Stimulated activated naive CD8-positive, alpha-beta T cell treated with anti-CD3 and anti-CD28 coated beads, Interleukin-15, amount 100 ng/mL, for 72 hours (primary cell): ENCODE results near the gene OTUB1.

Source experiments
- ATAC-seq: fragments of 150-1000 bp; cut with Tn5 transposase; 2 replicates; pipeline ENCODE4 v1.10.0; 2021; ENCODE audit warnings: mild to moderate bottlenecking, moderate library complexity
- DNase-seq, 2 donors: peaks; one replicate each; pipeline ENCODE4 v3.0.0; 2021 to 2022
- H3K27ac Mint-ChIP-seq, 2 donors: one replicate each; pipeline ENCODE4 v1.8.0; 2022; ENCODE audit warnings: mild to moderate bottlenecking in 2 of 2, mixed read lengths in 2 of 2, moderate library complexity in 2 of 2
- H3K27me3 Mint-ChIP-seq: one replicate; pipeline ENCODE4 v1.8.0; 2022; ENCODE audit warnings: mixed read lengths
- H3K4me1 Mint-ChIP-seq: one replicate; pipeline ENCODE4 v1.8.0; 2022; ENCODE audit warnings: mild to moderate bottlenecking, mixed read lengths
- H3K4me3 Mint-ChIP-seq, 2 donors: one replicate each; pipeline ENCODE4 v1.8.0; 2022; ENCODE audit warnings: mild to moderate bottlenecking in 2 of 2, mixed read lengths in 2 of 2, moderate library complexity in 1 of 2
- H3K9me3 Mint-ChIP-seq, 2 donors: one replicate each; pipeline ENCODE4 v1.8.0; 2022; ENCODE audit warnings: mixed read lengths in 2 of 2

Gene OTUB1

DNA sequence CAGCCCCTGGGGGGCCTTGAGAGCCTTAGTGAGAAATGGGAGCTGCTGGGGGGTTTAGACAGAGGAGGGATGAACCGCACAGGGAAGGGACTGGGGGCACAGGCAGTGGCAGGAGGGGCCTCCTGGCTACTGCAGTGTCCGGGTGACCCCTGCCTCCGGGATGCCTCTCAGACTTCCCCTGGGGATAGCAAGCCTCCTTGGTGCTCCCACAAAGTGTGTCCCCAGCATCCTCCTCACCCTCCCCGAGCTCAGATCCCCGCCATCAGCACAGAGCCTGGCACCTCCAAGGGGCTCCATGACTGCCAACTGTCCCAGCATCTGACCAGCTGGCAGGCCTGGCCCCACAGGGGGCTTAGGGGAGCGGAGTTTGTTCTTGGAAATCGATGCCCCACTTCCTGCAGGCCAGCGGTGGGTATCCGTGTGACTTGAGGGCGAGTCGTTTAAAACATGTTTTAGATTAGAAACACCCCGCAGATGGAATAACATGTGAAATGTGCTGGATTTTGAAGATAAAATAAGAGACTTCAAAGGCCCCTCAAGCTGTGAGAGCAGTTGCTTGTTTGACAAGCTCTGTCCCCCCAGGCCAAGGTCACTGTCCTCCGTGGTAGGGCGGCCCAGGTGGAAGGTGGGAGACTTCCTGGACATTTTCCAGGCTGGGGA is 36.0 kb downstream of the OTUB1 start:
- Mint-ChIP-seq H3K4me1 (peaks cover 6% of the 10 kb centered on the region), H3K27me3 (peaks cover 8% of the 10 kb centered on the region), H3K9me3 (no peaks in the 10 kb centered on the region), H3K4me3 (no peak overlapping the region), H3K27ac (no peak overlapping the region)
- DNase-seq (no peak), ATAC-seq (no peak)

DNA sequence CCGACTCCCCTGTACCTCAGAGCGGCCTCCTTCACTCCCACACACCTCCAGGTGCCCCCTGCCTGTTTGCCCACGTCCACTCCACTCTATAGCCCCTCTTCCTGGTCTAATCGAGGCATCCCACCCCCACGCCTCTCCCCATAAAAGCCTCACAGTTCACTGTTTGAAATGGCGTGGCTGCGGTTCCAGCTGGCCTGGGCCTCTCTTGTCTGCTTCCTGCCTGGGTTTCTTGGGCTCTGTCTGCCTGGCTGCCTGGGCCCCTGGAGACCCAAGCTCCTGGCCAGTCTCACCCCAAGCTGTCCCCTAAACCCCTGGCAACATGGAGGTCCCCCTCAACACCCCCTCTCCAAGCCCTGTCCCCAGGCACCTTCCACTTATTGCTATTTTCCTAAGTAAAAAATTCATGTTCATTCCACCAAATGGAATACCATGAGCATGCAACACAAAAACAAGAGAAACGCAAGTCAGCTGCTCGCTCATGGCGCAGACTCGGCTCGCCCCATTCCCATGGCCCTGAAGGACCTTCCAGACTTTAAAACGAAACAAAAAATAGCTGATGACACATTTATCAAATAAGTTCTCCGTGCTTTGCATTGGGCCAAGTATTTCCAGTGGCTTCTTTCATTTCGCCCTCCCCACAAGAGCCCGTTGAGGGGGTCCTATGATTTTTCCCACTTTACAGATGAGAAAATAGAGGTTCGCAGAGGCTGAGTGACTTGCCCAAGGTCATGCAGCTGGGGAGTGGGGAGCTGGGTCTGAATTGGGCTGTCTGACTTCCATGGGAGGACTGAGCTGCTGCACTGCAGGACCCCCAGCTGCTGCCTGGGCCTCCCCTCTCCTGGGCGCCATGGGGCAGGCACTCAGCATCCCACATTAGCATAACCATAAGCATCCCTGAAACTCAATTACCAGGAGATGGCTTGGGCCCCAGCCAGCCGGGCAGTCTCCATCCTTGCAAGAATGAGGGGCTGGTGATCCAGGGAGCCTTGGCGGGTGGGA is 37.8 kb downstream of the OTUB1 start:
- peaks cover 20% of the 10 kb centered on the region for H3K4me1 Mint-ChIP-seq
- no peak overlapping the region for H3K4me3 Mint-ChIP-seq
- H3K9me3 Mint-ChIP-seq: no peaks in the 10 kb centered on the region
- H3K27me3 Mint-ChIP-seq: peaks cover 19% of the 10 kb centered on the region
- no peak for DNase-seq
- no peak overlapping the region for H3K27ac Mint-ChIP-seq
- ATAC-seq: no peak

DNA sequence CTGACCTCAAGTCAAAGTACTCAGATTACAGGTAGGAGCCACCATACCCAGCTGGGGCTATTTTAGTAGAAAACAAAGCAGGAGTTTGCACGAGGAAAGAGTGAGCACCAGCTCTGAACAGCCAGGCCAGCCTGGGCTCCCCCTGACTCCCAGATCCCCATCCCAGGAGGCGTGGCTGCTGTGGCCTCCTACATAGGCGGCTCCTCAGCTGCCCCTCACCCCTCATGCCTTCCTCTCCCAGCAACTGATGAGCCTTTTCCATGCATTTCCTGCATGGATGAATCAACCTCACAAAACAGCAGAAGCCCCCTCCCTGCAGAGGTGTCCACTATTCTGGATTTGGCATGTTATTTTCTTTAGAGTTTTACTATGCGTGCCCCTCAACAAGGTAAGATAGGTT is 39.0 kb downstream of the OTUB1 start:
- ATAC-seq (no peak), DNase-seq (no peak)
- Mint-ChIP-seq H3K27me3 (peaks cover 29% of the 10 kb centered on the region), H3K9me3 (no peaks in the 10 kb centered on the region), H3K4me1 (peaks cover 20% of the 10 kb centered on the region), H3K27ac (no peak overlapping the region), H3K4me3 (no peak overlapping the region)

DNA sequence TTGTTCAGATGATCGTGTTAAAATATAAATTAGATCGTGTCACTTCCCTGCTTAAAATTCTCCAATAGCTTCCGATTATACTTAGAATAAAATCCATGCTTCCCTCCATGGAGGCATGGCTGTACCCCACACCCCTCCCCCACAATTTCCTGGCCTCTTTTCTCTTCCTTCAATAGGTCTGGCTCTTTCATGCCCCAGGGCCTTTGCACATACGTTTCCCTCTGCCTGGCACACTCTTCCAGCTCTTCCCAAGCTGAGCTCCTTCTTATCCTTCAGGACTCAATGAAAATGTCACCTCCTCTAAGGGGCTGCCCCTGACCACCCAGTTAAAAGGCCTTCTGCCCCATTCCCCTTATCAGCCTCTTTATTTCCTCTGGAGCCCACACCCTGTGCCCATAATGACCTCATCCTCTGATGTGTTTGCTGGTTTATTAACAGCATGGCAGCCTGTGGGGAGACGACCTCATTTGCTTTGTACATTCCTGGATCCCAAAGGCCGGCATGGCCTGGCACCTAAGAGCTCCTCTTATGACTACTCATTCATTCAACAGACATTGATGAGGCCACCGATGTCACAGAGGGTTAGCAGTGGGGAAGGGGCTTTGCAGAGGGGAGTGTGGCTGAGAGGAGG is 40.5 kb downstream of the OTUB1 start:
- DNase-seq (no peak), ATAC-seq (no peak)
- no peak overlapping the region for H3K4me3 Mint-ChIP-seq
- H3K27ac Mint-ChIP-seq: no peak overlapping the region
- H3K4me1 Mint-ChIP-seq: peaks cover 20% of the 10 kb centered on the region
- peaks cover 31% of the 10 kb centered on the region for H3K27me3 Mint-ChIP-seq
- H3K9me3 Mint-ChIP-seq: no peaks in the 10 kb centered on the region

DNA sequence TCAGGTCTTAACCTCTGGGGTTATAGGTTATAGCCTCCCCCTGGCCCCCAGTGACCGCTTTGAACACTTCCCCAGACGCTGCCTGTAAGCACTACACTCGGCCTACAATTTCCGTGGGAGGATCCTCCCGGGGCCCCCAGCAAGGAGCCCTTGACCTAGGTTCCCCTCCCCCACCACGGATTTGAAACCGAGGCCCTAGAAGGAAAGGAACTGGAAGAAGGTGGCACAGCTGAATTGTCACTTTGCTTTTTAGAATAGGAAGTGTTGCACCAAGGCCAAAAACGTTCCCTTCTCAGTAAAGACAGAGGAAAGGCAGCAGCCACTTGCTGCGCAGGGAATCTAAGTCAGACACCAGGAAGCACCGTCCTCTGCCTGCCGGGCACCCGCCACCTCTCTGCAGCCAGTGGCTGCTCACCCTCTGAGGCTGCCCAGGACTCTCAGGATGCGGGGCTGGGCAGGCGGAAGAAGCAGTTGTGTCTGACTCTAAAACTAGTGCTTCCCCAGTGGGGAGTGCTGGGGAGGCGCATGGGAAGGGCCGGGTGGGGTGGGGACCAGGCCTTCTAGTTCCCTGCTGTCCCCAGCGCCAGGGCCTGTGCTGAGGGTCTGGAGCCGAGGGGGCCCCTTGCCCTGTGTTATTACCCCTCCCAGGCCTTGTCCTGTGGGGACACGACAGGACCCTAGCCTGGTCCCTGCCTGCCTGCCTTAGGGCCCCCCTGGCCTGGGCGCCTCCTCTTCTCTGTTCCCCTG is 41.6 kb downstream of the OTUB1 start:
- DNase-seq: no peak
- Mint-ChIP-seq H3K9me3 (no peaks in the 10 kb centered on the region), H3K27me3 (peaks cover 36% of the 10 kb centered on the region), H3K4me1 (peaks cover 20% of the 10 kb centered on the region), H3K27ac (no peak overlapping the region), H3K4me3 (no peak overlapping the region)
- ATAC-seq: no peak

DNA sequence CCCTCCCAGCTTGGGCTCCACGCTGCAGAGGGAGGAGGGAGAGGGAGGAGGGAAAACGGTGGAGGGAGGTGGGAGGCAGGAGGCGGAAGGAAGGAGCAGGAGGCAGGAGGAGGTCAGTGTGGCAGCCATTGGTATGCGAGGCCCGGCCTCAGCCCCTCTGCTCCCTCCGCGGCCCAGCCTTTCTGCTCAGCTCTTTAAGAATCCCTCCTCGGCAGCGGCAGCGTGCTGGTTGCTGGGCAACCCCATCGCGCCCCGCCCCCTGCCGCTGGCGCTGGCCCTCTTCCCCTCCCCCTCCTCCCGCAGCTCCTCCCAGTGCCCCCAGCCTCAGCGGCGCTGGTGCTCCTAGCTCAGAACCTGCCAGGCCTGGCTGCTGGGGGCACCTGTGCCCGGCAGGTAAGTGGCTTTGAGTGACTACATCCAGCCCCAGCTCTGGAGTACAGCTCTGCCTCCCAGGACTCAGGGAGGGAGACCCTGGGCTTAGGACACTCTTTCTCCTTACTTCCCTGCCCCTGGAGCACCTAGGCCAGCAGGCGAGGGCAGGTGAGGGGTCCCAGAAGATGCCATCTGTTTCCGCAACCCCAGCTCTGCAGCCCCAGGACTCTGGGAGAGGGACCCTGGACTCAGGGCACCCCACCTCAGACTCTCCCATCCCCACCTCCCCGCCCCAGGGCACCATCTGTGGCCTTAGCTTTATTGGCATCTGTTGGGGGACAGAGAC is 42.3 kb downstream of the OTUB1 start:
- ATAC-seq (no peak), DNase-seq (no peak)
- peaks cover 40% of the 10 kb centered on the region for H3K27me3 Mint-ChIP-seq
- no peak overlapping the region for H3K27ac Mint-ChIP-seq
- no peak overlapping the region for H3K4me3 Mint-ChIP-seq
- peaks cover 20% of the 10 kb centered on the region for H3K4me1 Mint-ChIP-seq
- no peaks in the 10 kb centered on the region for H3K9me3 Mint-ChIP-seq

DNA sequence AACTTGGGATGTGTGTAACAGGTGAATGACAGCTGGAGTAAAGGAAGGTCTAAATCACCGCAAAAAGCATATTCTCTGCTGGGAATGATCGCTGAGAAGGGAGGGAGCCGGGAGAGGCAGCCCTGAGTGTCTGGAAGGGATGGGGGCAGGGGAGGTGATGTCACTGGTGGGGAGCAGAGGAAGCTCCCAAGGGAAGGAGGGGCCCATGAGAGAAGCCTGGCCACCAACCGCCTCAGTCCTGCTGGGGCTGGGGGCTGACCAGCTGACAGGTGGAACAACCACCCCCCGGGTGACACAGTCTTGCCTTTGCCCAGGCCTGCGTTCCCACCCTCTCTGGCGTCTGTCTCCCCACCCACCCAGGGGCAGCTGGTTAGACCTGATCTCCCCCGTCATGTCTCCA is 43.5 kb downstream of the OTUB1 start:
- Mint-ChIP-seq H3K27ac (no peak overlapping the region), H3K9me3 (no peaks in the 10 kb centered on the region), H3K4me3 (no peak overlapping the region), H3K27me3 (peaks cover 51% of the 10 kb centered on the region), H3K4me1 (peaks cover 28% of the 10 kb centered on the region)
- DNase-seq (no peak), ATAC-seq (no peak)

DNA sequence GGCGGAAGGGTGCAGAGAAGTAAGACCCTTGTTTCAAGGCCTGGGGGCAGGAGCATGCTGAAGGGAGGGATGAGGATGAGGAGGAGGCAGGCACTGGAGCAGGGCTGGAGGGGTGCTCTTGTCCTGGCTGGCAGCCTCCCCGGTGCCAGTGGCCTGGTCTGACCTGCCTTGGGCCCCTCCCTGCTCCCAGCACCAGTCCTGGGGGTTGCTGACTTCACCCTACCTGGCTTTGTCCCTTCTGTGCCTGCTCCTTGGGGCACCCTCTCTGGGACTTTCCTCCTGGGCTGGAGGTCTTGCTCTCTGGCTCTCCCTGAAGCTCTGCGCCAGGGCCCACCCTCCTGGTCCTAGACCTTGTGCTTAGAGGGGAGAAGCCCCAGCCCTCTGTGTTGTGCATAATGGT is 44.8 kb downstream of the OTUB1 start:
- peaks cover 35% of the 10 kb centered on the region for H3K4me1 Mint-ChIP-seq
- H3K27me3 Mint-ChIP-seq: peaks cover 60% of the 10 kb centered on the region
- no peak overlapping the region for H3K27ac Mint-ChIP-seq
- DNase-seq: no peak
- no peak overlapping the region for H3K4me3 Mint-ChIP-seq
- no peaks in the 10 kb centered on the region for H3K9me3 Mint-ChIP-seq
- ATAC-seq: no peak

DNA sequence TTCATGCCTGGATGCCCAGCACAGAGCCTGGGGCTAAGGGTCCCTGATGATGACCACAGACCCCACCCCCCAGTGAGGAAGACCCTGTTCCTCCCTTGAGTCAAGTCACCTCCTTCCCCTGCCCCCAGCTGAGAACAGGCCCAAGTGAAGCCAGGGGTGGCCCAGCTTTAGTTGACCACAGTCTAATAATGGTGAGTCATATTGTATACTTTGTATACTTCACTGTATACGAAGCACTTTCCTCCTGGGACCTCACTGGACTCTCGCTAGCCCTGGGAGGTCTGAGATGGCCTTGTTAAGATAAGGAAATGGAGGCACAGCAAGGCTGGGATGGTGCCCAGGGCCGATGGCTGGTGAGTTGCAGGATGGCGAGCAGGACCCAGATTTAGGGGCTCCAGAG is 45.8 kb downstream of the OTUB1 start:
- ATAC-seq: no peak
- Mint-ChIP-seq H3K27ac (no peak overlapping the region), H3K27me3 (peaks cover 60% of the 10 kb centered on the region), H3K4me1 (peaks cover 31% of the 10 kb centered on the region), H3K9me3 (no peaks in the 10 kb centered on the region), H3K4me3 (no peak overlapping the region)
- DNase-seq: no peak

DNA sequence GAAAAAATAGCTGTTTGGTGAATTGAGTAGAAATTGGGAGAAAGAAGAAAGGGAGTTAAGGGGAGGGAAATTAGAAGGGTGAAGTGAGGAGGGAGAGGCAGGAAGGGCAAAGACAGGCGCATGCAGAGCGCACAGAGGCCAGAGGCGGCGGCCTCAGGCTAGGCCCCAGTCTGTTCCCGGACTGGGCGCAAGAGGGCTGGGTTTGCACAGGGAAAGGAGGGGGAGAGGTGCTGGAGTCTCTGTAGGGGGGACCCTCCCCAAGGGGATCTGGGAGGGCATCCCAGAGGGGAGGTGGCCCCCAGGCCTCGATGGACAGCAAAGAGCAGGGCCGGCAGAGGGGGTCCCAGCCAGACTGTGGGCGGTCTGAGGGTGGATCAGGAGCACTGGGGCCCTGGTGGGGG is 48.2 kb downstream of the OTUB1 start:
- peaks cover 15% of the 10 kb centered on the region for H3K4me1 Mint-ChIP-seq
- H3K27ac Mint-ChIP-seq: no peak overlapping the region
- DNase-seq: no peak
- no peaks in the 10 kb centered on the region for H3K9me3 Mint-ChIP-seq
- peaks cover 66% of the 10 kb centered on the region for H3K27me3 Mint-ChIP-seq
- ATAC-seq: no peak
- H3K4me3 Mint-ChIP-seq: no peak overlapping the region

DNA sequence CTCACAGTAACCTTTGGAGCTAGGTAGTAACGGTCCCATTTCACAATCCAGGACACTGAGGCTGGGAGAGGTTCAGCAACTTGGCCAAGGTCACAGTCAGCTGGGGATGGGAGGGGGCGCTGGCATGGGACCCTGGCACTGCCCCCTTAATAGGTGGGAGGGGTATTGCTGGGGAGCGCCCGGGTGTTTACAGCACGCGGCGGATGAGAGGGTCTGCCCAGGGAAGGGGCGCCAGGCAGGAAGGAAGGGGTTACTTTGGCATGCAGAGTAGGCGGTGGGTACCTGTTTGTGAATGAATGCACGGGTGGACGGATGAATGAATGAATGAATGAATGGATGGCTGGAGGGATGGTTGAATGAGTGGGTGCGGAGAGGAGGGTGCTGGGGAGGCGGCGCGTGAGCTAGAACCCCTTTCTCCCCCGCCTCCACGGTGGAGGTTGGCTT is 48.9 kb downstream of the OTUB1 start:
- H3K27me3 Mint-ChIP-seq: peaks cover 65% of the 10 kb centered on the region

DNA sequence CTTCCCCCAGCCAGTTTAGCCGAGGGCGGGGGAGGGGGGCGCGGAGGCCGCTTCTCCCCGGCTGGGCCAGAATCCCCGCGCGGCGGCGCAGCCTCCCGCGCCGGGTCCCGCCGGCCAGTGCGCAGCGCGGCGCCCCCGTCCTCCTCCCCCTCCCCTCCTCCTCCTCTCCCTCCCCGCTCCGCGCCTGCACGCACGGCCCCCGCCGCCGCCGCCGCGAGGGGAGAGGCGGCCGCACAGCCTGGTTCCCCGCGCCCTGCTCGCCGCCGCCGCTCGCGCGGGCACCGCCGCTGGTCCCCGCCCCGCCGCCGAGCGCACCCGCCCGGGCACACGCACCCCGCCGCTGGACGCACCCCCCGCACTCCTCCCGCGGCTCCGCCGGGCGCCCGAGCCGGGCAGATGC is 49.3 kb downstream of the OTUB1 start, which contains the start of gene FLRT1:
TSS of gene FLRT1 (plus strand) at position 356 of the 400 bp plus-strand sequence. CDS start 80,337 bp downstream, outside the sequence.
- Mint-ChIP-seq H3K9me3 (no peaks in the 10 kb centered on the region), H3K27me3 (peaks cover 67% of the 10 kb centered on the region), H3K27ac (no peak within 1 kb of the TSS), H3K4me1 (peaks cover 15% of the 10 kb centered on the region), H3K4me3 (peak within 1 kb of the TSS; percentile 48 to 61)
- ATAC-seq: no peak
- no peak for DNase-seq

More for the DNA sequence above, 48.9 kb downstream of the OTUB1 start:
- Mint-ChIP-seq H3K4me3 (peak overlapping the region; percentile 48 to 61), H3K27ac (no peak overlapping the region), H3K4me1 (peaks cover 15% of the 10 kb centered on the region), H3K9me3 (no peaks in the 10 kb centered on the region)
- DNase-seq: no peak
- ATAC-seq: no peak

DNA sequence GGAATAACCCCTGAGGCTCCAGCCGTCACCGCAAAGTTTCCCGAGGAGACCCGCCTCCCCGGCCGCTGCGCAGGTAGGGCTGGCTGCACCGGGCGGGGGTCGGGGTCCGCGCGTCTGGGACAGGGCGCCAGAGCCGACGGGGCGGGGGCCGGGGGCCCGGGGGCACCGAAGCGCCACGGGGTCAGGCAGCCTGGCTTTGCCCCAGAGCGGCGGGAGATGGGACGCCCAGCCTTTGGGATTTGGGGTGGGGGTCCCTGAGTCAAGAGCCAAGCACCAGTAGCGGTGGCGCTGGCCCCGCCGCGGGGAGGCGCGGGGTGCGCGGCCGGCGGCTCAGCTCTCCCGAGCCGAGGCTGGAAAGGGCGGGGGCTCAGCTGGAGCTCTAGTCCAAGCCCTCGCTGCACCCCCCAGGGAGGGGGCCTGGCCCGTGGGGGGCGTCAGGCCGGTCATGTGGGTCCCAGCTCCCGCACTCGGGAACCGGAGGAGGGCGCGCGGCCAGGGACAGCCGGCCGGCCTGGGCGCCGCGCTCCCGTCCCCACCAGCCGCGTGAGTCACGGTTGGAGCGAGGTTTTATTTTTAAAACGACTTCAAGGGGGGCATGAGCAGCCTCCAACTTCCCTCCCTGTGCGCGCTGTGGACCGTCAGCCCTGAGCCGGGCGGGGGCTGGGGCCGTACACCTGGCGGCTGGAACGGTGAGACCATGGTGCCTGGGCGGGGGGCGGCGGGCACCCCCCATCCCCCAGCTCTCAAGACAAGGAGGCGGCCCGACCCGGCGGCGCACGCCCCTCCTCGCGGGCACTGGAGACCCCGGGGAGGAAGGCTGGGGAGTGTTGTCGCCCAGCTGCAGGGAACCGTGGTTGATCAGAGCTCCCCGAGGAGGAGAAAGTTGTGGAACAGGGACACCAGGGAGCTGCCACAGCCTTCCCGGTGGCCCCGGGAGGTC is 50.1 kb downstream of the OTUB1 start:
- ATAC-seq (peak; percentile 21), DNase-seq (no peak)
- no peak overlapping the region for H3K27ac Mint-ChIP-seq
- H3K27me3 Mint-ChIP-seq: peaks cover 67% of the 10 kb centered on the region
- no peak overlapping the region for H3K4me3 Mint-ChIP-seq
- no peaks in the 10 kb centered on the region for H3K9me3 Mint-ChIP-seq
- H3K4me1 Mint-ChIP-seq: peaks cover 15% of the 10 kb centered on the region
